NCI-H1436 (cell line): Measurements from ENCODE around the gene SOCS2.
"Not testable (repeated sequence)": the region's sequence is repeated elsewhere in the genome, so short reads cannot be mapped to it uniquely, and the experiment has no call there.

ENCODE experiments used
- DNase-seq: peaks from one replicate; lab custom pipeline; 2025; lab: John Stamatoyannopoulos, UW

Gene SOCS2

GRCh38 chr12:93593843-93594242, 21.4 kb downstream of the SOCS2 start:
- DNase-seq = no peak

GRCh38 chr12:93594766-93595311, 22.4 kb downstream of the SOCS2 start:
- DNase-seq = no peak

- DNase-seq = no peak
Observed at GRCh38 chr12:93595351-93595750, 22.9 kb downstream of the SOCS2 start.

- DNase-seq = no peak
Observed at GRCh38 chr12:93597608-93598007, 25.1 kb downstream of the SOCS2 start.

- DNase-seq = no peak
Observed at GRCh38 chr12:93599192-93599591, 26.7 kb downstream of the SOCS2 start.

GRCh38 chr12:93601591-93601990, 29.1 kb downstream of the SOCS2 start:
- no peak for DNase-seq

- no peak for DNase-seq
Observed at GRCh38 chr12:93602897-93603668, 30.6 kb downstream of the SOCS2 start.

GRCh38 chr12:93603762-93604161, 31.3 kb downstream of the SOCS2 start:
- DNase-seq = no peak

- no peak for DNase-seq
Observed at GRCh38 chr12:93608313-93608712, 35.8 kb downstream of the SOCS2 start.

GRCh38 chr12:93609281-93610192, 37.1 kb downstream of the SOCS2 start:
- no peak for DNase-seq

- DNase-seq = no peak
Observed at GRCh38 chr12:93612776-93613175, 40.3 kb downstream of the SOCS2 start.

- no peak for DNase-seq
Observed at GRCh38 chr12:93614917-93615596, 42.6 kb downstream of the SOCS2 start.

- DNase-seq = no peak
Observed at GRCh38 chr12:93616584-93617101, 44.2 kb downstream of the SOCS2 start.

- DNase-seq = no peak
Observed at GRCh38 chr12:93618891-93619410, 46.5 kb downstream of the SOCS2 start.

GRCh38 chr12:93621986-93622385, 49.5 kb downstream of the SOCS2 start:
- no peak for DNase-seq

- no peak for DNase-seq
Observed at GRCh38 chr12:93622485-93622884, 50.0 kb downstream of the SOCS2 start.

- no peak for DNase-seq
Observed at GRCh38 chr12:93624595-93625294, 52.3 kb downstream of the SOCS2 start.

- DNase-seq = not testable (repeated sequence)
Observed at GRCh38 chr12:93625295-93625645, 52.8 kb downstream of the SOCS2 start.

GRCh38 chr12:93626160-93626559, 53.7 kb downstream of the SOCS2 start:
- no peak for DNase-seq
